Ishikawa (cell line): Measurements from ENCODE around the gene PRKCSH.

ENCODE experiments used
- CEBPB ChIP-seq: IDR thresholded peaks from 2 replicates; pipeline ENCODE4 v1.6.1; 2012
- CREB1 ChIP-seq: IDR thresholded peaks from 2 replicates; pipeline ENCODE4 v1.6.1; 2012; ENCODE audit warnings: low read depth
- FOXM1 ChIP-seq: IDR thresholded peaks from 2 replicates; pipeline ENCODE4 v1.6.1; 2012; ENCODE audit warnings: low read depth, borderline replicate concordance
- MAX ChIP-seq: IDR thresholded peaks from 2 replicates; pipeline ENCODE4 v1.6.1; 2012
- NFIC ChIP-seq: IDR thresholded peaks from 2 replicates; pipeline ENCODE4 v1.6.1; 2012
- RAD21 ChIP-seq: IDR thresholded peaks from 2 replicates; pipeline ENCODE4 v1.6.1; 2012; ENCODE audit warnings: low read depth
- REST ChIP-seq: IDR thresholded peaks from 2 replicates; pipeline ENCODE4 v1.6.1; 2012; ENCODE audit warnings: low read depth, mild to moderate bottlenecking
- TAF1 ChIP-seq: IDR thresholded peaks from 2 replicates; pipeline ENCODE4 v1.6.1; 2012; ENCODE audit warnings: low read depth, mild to moderate bottlenecking
- TCF12 ChIP-seq: IDR thresholded peaks from 2 replicates; pipeline ENCODE4 v1.6.1; 2012; ENCODE audit warnings: low read depth
- YY1 ChIP-seq: IDR thresholded peaks from 2 replicates; pipeline ENCODE4 v1.6.1; 2012; ENCODE audit warnings: low read depth
- ZBTB7A ChIP-seq: IDR thresholded peaks from 2 replicates; pipeline ENCODE4 v1.6.1; 2012; ENCODE audit warnings: low read depth

- TF ChIP-seq CEBPB, result no peak
- no peak for TF ChIP-seq CREB1
- TF ChIP-seq YY1, result no peak
- no peak for TF ChIP-seq REST
- TF ChIP-seq TAF1, result no peak
- no peak for TF ChIP-seq MAX
- TF ChIP-seq RAD21, result no peak
- TF ChIP-seq ZBTB7A, result no peak
- TF ChIP-seq FOXM1, result no peak
- no peak for TF ChIP-seq TCF12
- TF ChIP-seq NFIC, result no peak
Measured at GRCh38 chr19:11404588-11405222, 30.7 kb upstream of the PRKCSH start.
